ENCODE measurements around the gene NFKBIZ.

Gene NFKBIZ

DNA sequence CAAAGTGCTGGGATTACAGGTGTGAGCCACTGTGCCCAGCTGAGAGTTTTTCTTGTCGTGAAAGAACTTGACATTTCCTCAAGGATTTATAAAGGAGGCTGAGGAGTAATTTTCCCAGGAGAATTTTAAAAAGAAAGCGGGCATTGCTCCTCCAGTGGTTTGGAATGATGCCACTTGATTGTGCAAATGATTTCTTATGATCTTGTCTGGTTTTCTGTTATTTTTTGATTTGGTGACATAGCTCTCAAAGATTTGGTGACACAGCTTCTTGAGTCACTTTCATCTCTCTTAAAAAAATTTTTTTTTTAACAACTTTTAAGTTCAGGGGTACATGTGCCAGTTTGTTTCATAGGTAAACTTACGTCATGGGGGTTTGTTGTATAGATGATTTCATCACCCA, 24.6 kb upstream of the NFKBIZ start:
- DNase-seq (ENCODE audit: low spot score) (no peak), FAIRE-seq (no peak)

DNA sequence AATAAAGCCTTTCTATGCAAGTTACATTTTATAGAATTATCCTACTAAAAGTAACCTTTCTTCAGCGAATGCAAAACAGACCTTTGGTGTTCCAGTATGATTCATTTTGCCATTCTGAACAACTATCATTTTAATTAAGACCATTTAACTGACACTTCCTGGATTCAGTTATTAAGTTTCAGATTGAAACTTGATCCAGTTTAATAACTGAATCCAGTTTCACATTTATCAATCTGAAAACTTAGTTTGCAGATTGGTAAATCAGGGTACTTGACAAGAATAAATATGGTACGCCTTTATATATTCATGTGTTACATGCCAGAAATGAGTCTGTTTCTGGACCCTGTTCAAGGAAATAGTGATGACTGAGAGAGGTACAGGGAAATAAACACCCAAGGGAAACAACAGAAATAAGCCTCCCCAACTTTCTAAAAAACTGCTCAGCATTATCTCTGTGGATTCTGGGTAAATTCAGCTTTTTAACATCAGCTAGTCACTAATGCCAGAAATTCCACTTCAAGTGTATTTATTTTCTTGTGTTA, 23.3 kb upstream of the NFKBIZ start:
- no peak for FAIRE-seq
- no peak for DNase-seq (ENCODE audit: low spot score)

DNA sequence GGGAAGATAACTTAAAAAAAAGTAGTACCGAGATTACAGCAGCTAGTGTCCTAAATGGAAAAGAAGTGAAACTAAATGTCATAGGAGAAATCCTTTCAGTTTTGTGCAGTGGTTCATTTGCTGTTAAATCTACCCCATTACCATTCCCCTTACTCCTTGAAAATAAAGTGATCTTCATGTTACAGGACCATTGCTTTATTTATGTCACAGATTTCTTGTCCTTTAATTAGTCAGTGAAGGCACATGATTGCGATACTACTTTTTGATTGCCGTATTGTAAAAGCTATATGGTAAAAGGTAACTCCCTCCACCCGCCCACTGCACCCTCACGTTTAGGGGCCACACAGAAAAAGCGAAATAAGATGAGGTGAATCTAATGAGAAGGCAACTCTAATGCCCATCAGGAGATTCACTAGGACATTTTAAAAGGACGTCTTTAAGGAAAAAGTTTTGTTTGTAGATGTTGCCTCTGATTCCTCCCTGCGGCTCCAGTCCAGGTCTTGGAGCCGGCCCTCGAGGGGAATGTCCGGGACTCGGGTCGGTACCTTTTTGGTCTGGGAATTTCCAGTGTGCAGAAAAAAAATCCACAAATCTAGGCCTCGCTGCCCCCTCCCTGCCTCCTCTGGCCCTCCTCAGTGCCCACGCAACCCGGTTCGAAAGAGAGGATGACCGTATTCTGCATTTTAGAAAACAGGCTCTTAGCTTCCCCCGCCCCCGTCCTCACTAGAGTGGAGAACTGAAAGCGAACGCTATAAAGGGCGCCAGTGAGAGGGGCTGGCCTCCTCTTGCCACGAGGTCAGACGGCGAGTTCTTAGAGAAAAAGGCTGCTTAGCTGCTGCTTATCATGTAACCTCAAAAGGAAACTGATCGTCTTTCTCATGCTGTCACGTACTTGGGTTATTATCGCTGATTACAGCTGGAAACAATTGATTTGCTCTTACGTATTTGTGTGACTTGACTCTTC, 21.8 kb upstream of the NFKBIZ start:
- DNase-seq (ENCODE audit: low spot score) (peak; percentile 58), FAIRE-seq (peak; percentile 53)

- FAIRE-seq (no peak), DNase-seq (ENCODE audit: low spot score) (no peak)
Observed at GRCh38 chr3:101828276-101828675, 21.0 kb upstream of the NFKBIZ start.

DNA sequence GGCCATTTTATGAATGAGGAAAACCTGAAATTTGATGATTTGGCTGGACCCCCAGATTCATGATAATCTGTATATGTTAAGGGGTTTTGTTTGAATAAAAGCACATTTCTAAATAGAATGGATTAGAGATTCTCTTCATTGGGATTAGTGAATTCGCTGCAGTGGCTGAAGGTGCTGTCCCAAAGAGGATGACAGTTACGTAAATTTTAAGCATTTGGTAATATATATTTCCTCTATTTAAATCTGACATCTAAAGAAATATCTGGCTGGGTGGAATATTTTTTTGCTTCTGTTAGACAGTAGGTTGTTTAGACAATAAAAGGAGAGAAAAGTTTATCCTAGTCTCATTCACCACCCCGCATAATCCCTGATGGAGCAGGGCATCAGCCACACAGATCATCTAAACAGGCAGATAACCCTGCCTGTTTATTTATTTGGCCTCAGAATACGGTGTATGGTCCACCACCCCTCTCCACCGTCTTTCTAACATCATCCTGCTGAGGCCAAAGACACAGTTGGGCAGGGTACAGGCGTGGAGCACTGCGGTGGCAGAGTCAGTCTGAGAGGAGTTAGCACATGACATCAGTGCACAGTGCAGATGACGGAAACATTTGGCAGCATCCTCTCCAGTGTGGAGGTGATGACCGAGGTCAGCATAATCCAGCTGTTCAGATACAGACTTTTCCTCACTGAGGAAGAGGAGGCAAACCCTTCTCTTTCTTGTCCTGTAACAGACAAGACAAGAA, 20.4 kb upstream of the NFKBIZ start:
- peak; percentile 90 for FAIRE-seq
- DNase-seq (ENCODE audit: low spot score): peak; percentile 24

DNA sequence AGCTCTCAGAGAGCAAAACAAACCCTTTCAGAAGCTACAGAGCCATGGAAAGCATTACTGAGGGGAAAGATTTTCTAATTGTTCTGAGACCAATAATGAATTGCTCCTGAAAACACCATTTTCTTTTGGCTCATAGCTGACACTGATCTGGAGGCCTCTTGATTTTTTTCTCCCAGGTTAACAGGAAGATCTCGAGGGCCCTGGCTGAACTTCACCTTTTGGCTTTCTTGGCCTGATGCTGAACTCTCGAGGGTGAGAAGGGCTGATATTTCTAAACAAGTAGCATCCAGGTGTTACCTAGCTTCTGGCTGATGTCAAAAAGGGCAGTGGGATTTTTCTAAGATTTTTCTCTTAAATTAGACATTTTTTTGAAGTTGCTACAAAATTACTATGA, 19.9 kb upstream of the NFKBIZ start:
- FAIRE-seq: no peak
- no peak for DNase-seq (ENCODE audit: low spot score)

DNA sequence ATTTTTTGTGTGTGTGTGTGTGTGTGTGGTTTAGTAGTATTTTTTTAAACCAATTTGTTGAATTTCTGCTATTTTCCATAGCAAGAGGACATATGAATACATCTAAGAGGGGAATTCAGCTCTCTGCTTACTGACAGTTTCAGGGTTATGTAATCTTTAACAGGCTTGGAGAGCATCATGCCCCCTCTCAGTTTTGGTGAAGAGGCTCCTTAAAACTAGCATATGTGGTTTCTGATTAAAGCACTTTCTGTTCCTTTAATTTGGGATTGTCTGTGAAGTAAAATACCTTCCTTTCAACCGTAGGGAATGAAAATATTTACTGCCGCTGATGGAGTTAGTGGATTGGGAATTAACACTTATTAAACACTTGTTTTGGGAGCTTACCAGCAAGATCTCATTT, 19.4 kb upstream of the NFKBIZ start:
- no peak for FAIRE-seq

GRCh38 chr3:101833446-101833974, 15.8 kb upstream of the NFKBIZ start:
- FAIRE-seq (no peak), DNase-seq (ENCODE audit: low spot score) (no peak)

More for the DNA sequence above, 19.4 kb upstream of the NFKBIZ start:
- DNase-seq (ENCODE audit: low spot score): no peak

GRCh38 chr3:101835676-101836075, 13.6 kb upstream of the NFKBIZ start:
- DNase-seq (ENCODE audit: low spot score) (no peak), FAIRE-seq (no peak)

GRCh38 chr3:101836160-101836559, 13.2 kb upstream of the NFKBIZ start:
- FAIRE-seq (no peak), DNase-seq (ENCODE audit: low spot score) (no peak)

DNA sequence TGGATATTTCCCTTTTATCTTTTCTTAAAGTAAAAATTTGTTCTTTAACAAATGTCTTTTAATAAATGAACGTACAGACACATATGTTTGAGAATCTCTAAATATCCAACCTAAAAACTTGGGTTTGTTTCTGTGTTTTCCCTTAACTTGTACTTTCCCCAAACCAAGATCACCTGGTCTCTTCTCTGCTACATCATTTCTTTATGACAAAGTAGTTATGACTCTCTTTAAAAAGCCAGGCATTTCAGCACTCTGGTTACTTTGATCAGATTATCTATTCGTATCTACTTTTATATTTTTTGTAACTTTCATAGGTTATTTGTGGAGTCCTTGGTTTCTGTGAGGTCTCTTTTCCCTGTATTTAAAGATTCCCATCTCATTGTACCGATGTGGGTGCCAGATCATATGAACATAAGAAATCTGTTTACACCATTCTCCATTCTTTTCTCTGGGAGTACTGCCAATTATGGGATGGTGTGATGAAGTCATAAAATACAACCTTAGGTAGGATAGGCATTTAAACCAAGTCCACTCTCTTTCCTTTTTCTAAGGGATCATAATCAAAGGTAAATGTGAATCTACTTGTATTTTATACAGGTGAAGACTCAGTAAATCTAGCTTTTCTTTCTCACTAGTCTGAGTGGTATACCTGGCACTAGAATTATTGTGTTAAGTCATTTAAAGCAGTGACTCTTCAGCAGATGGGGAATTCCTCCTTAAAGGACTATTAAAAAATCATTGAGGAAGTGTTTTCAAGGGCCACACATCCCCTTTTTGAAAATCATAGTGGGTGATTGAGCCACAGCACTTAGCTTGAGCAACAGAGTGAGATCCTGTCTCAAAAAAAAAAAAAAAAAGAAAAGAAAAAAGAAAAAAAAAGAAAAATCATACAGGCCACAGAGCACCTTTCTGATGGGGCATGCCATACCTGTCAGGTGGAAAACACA, 12.4 kb upstream of the NFKBIZ start:
- FAIRE-seq (no peak), DNase-seq (ENCODE audit: low spot score) (peak; percentile 55)

DNA sequence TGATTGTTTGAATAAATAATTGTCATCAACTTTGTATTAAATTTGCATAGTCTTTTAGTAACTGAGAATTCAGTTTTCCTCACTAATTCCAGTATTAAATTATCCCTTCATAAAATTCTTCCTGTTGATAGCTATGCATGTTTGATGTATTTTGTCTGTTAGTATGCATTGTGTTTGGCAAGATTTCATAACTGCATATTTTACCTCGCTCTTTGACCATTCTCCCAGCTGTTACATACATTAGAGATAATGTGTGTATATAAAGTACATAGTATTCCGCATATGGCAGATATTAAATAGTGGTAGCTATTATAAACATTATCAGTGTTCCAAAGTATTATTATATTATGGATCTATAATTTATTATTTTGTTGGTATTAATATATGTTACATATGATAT, 10.6 kb upstream of the NFKBIZ start:
- no peak for FAIRE-seq
- DNase-seq (ENCODE audit: low spot score): no peak

DNA sequence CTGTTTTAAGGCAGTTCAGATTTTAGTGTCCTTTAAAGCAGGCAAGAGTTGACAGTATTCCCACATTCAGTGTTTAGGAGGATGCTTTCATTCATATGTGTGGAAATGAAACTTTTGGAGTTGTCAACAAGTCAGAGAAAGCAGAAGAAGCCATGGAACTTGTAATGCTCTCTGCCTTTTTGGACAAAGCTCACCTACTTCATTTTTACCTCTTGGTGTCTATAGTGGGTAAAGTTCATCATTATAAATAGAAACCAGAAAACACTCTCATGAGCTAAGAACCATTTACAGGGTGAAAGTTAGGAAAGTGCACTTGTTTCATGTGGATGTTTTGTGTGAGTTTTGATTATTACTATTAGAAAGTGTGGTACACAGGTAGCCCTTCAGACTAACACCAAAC, 9.2 kb upstream of the NFKBIZ start:
- DNase-seq (ENCODE audit: low spot score) (no peak), FAIRE-seq (no peak)

- FAIRE-seq (peak; percentile 89), DNase-seq (ENCODE audit: low spot score) (peak; percentile 79)
Observed at GRCh38 chr3:101842245-101842934, 6.9 kb upstream of the NFKBIZ start.

DNA sequence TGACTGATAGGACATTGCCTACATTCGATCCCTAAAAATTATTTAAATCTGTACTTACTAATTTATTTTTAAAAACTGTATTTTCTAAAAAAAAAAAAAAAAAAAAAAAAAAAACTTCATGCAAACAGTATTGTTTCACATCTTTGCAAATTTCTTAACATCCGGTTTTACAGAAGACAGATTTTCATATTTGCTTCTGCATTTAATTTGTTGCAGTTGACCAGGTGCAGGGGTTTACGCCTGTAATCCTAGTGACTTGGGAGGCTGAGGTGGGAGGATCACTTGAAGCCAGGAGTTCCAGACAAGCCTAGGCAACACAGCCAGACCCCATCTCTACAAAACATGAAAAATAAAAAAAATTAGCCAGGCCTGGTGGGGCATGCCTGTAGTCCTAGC, 6.4 kb upstream of the NFKBIZ start:
- FAIRE-seq (no peak), DNase-seq (ENCODE audit: low spot score) (no peak)

DNA sequence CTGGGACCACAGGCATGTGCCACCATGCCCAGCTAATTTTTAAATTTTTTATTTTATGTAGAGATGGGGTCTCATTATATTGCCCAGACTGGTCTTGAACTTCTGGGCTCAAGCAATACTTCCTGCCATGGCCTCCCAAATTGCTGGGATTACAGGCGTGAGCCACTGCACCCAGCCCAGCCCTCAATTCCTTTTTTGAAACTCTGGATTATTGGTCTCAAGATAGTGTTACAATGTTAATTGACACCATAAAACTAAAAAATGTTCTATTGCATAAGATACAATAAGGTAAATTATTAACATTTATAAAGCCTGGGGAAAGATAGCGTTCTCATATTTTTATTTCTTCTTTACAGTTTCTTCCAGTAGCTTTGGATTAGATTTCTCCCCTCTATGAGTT, 3.9 kb upstream of the NFKBIZ start:
- FAIRE-seq (no peak), DNase-seq (ENCODE audit: low spot score) (no peak)

DNA sequence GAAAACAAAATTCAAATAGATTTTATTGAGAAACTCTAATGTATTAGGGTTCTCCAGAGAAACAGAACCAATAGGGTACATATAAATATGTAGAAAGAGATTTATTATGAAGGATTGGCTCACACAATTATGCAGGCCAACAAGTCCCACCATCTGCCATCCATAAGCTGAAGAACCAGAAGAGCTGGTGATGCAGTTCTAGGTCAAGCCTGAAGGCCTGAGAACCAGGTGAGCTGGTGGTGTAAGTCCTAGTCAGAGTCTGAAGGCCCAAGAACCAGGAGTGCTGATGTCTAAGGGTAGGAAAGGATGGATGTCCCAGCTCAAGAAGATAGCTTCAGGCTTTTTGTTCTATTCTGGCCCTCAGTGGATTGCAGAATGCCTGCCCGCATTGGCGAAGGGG, 2.6 kb upstream of the NFKBIZ start:
- FAIRE-seq: no peak
- no peak for DNase-seq (ENCODE audit: low spot score)

GRCh38 chr3:101847328-101847727, 2.0 kb upstream of the NFKBIZ start:
- FAIRE-seq (no peak), DNase-seq (ENCODE audit: low spot score) (no peak)

DNA sequence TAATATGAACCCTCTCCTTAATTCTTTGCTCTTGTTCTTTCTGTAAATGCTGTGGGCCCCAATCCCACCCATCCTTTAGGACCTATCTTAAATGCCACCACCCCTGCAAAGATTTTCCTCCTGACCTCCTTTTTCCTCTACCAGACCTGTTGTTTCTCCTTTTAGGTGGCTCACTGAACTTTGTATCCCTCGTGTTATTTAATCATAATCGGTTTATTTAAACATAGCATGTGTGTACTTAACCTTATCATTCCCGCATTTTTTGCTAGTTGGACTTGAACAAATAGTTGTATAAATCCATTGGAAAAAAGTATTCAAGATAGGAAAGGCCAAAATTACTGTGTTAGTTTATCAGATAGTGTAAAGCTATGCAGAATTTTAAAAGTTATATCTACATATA, 988 bp upstream of the NFKBIZ start:
- FAIRE-seq (no peak), DNase-seq (ENCODE audit: low spot score) (no peak)

DNA sequence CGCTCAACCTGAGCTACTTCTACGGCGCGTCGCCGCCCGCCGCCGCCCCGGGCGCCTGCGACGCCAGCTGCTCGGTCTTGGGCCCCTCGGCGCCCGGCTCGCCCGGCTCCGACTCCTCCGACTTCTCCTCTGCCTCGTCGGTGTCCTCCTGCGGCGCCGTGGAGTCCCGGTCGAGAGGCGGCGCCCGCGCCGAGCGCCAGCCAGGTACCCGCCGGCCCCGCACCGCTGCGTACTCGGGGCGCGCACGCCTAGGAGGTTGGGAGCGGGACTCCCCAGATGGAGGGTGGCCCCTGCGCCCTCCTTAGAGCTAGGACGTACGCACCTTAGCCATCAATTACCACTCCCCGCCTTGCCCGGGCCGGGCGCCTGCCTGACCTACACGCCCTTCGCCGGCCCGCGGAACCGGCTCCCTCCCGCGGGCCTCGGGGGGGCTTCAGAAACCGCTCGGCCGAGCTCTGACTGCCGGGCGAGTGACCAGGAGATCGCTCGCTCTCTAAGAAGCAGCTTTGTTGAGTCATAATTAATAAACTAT, 466 bp downstream of the NFKBIZ start:
- FAIRE-seq (no peak), DNase-seq (ENCODE audit: low spot score) (peak; percentile 46)

Measured in urothelium cell line (cell line).